ENCODE data around the gene PEX11B. TPM values are rescaled to one million over a fixed set of nuclear protein-coding genes. Genes with fewer than 3 reads are reported as not detected.
A peak's percentile ranks its signal among the peaks of the same experiment; 100 is the strongest.
"Not testable (repeated sequence)": the region's sequence is repeated elsewhere in the genome, so short reads cannot be mapped to it uniquely, and the experiment has no call there.

The PEX11B gene
- total and polyA plus RNA-seq, 7 donors = 19.3 to 36.3 (median 25.8) TPM

- TF ChIP-seq CTCF (IDR thresholded peaks at IDR 0.05) = no peak
- intact Hi-C loops (cut with DNase I) = no loop called here
- peaks cover 0 to 42% of the 10 kb centered on the region in 2 donors for H3K36me3 ChIP-seq (ENCODE audit: insufficient read depth in 1 of 2, low read depth in 1 of 2)
- H3K9me3 ChIP-seq = no peaks in the 10 kb centered on the region
- H3K4me3 ChIP-seq = peak overlapping the region; percentile 78
- 55 to 59% (median 57%) methylated on average over 20 of the region's 20 CpGs for WGBS, 3 donors
- H3K27me3 ChIP-seq (ENCODE audit: insufficient read depth in 3 of 3, low read length in 2 of 3) = no peaks in the 10 kb centered on the region
- H3K4me1 ChIP-seq = peaks cover 17% of the 10 kb centered on the region
- DNase-seq (no peak), ATAC-seq (peak in 1 of 4 donors; percentile 13)
- H3K27ac ChIP-seq = peak overlapping the region; percentile 98
These were observed 9.6 kb upstream of the PEX11B start for GRCh38 chr1:145927916-145928643.

GRCh38 chr1:145927063-145927886, 8.8 kb upstream of the PEX11B start, which contains the start of gene RBM8A:
RBM8A (minus strand) TSS chr1:145927484; CDS start chr1:145927426, 58 bp downstream.
- no peaks in the 10 kb centered on the region for H3K27me3 ChIP-seq (ENCODE audit: insufficient read depth in 3 of 3, low read length in 2 of 3)
- H3K9me3 ChIP-seq = no peaks in the 10 kb centered on the region
- DNase-seq (peak; percentile 91 to 96), ATAC-seq (peak; percentile 95 to 99 (median 96))
- peak within 1 kb of the TSS; percentile 78 for H3K4me3 ChIP-seq
- 0 to 1% (median 0%) methylated on average over 41 of the region's 41 CpGs for WGBS, 3 donors
- H3K4me1 ChIP-seq = peaks cover 14% of the 10 kb centered on the region
- H3K36me3 ChIP-seq (ENCODE audit: insufficient read depth in 1 of 2, low read depth in 1 of 2) = peaks cover 0 to 42% of the 10 kb centered on the region in 2 donors
- peak; percentile 60 for TF ChIP-seq CTCF (IDR thresholded peaks at IDR 0.05)
- intact Hi-C loops (cut with DNase I) = no loop called here
- peak within 1 kb of the TSS; percentile 98 for H3K27ac ChIP-seq

- H3K36me3 ChIP-seq (ENCODE audit: insufficient read depth in 1 of 2, low read depth in 1 of 2) = peaks cover 0 to 45% of the 10 kb centered on the region in 2 donors
- ATAC-seq (peak in 2 of 4 donors; percentile 2 to 8), DNase-seq (no peak)
- H3K4me1 ChIP-seq = peaks cover 14% of the 10 kb centered on the region
- H3K4me3 ChIP-seq = peak overlapping the region; percentile 78
- intact Hi-C loops (cut with DNase I) = no loop called here
- 4 to 6% (median 5%) methylated on average over 19 of the region's 19 CpGs for WGBS, 3 donors
- no peaks in the 10 kb centered on the region for H3K27me3 ChIP-seq (ENCODE audit: insufficient read depth in 3 of 3, low read length in 2 of 3)
- no peaks in the 10 kb centered on the region for H3K9me3 ChIP-seq
- H3K27ac ChIP-seq = peak overlapping the region; percentile 98
- TF ChIP-seq CTCF (IDR thresholded peaks at IDR 0.05) = no peak
These were observed 8.2 kb upstream of the PEX11B start for GRCh38 chr1:145926686-145927062.

GRCh38 chr1:145922266-145922665, 3.7 kb upstream of the PEX11B start:
- peaks cover 25% of the 10 kb centered on the region for H3K4me1 ChIP-seq
- TF ChIP-seq CTCF (IDR thresholded peaks at IDR 0.05) = no peak
- H3K9me3 ChIP-seq = no peaks in the 10 kb centered on the region
- DNase-seq = no peak
- no peak for ATAC-seq
- no peaks in the 10 kb centered on the region for H3K27me3 ChIP-seq (ENCODE audit: insufficient read depth in 3 of 3, low read length in 2 of 3)
- 67 to 77% (median 73%) methylated on average over 2 of the region's 2 CpGs for WGBS, 3 donors
- peaks cover 0 to 48% of the 10 kb centered on the region in 2 donors for H3K36me3 ChIP-seq (ENCODE audit: insufficient read depth in 1 of 2, low read depth in 1 of 2)
- intact Hi-C loops (cut with DNase I) = no loop called here
- H3K4me3 ChIP-seq = no peak overlapping the region
- no peak overlapping the region for H3K27ac ChIP-seq

- H3K27me3 ChIP-seq (ENCODE audit: insufficient read depth in 3 of 3, low read length in 2 of 3); intact Hi-C loops (cut with DNase I); DNase-seq; H3K9me3 ChIP-seq; ATAC-seq: not testable (repeated sequence)
- WGBS, 3 donors = 86 to 97% (median 87%) methylated on average over 2 of the region's 4 CpGs
- Histone ChIP-seq H3K36me3 (ENCODE audit: insufficient read depth in 1 of 2, low read depth in 1 of 2) (peaks cover 3 to 56% of the 10 kb centered on the region in 2 donors), H3K27ac (peak overlapping the region; percentile 88), H3K4me1 (peaks cover 21% of the 10 kb centered on the region), H3K4me3 (peak overlapping the region; percentile 98)
These were observed 1.8 kb upstream of the PEX11B start for GRCh38 chr1:145920297-145920696.

Measured in psoas muscle (tissue), 8 donors.